Measurements from ENCODE around the gene MYO10. TPM values are rescaled to one million over a fixed set of nuclear protein-coding genes. Genes with fewer than 3 reads are reported as not detected.

The MYO10 gene
- total and polyA plus RNA-seq, 4 experiments from 2014 or later, result 0.05 to 0.17 TPM; not detected in 2

GRCh38 chr5:16701134-16702099 is 234.7 kb downstream of the MYO10 start:
- Histone ChIP-seq H3K4me1 (ENCODE audit: insufficient read depth, low read length) (no peaks in the 10 kb centered on the region), H3K27ac (ENCODE audit: low read depth, low read length) (no peak overlapping the region), H3K9me3 (ENCODE audit: control insufficient read depth in 1 of 2, low read length in 2 of 2) (no peaks in the 10 kb centered on the region), H3K36me3 (ENCODE audit: insufficient read depth, low read length) (no peaks in the 10 kb centered on the region), H3K4me3 (ENCODE audit: low read length in 2 of 2) (no peak overlapping the region), H3K27me3 (ENCODE audit: insufficient read depth, low read length) (no peaks in the 10 kb centered on the region)
- Mint-ChIP-seq H3K36me3 (no peaks in the 10 kb centered on the region), H3K27ac (no peak overlapping the region), H3K27me3 (peaks cover 2% of the 10 kb centered on the region in 2 donors), H3K4me1 (peaks cover 0 to 4% (median 2%) of the 10 kb centered on the region in 4 donors), H3K4me3 (no peak overlapping the region), H3K9me3 (peaks cover 0 to 3% (median 0%) of the 10 kb centered on the region in 8 donors)
- intact Hi-C loops (cut with micrococcal nuclease), result no loop called here
- CTCF ChIA-PET (ENCODE audit: partially characterized antibody), result no interaction called here
- no peak for DNase-seq
- POLR2A ChIA-PET (ENCODE audit: partially characterized antibody), result no interaction called here

DNA sequence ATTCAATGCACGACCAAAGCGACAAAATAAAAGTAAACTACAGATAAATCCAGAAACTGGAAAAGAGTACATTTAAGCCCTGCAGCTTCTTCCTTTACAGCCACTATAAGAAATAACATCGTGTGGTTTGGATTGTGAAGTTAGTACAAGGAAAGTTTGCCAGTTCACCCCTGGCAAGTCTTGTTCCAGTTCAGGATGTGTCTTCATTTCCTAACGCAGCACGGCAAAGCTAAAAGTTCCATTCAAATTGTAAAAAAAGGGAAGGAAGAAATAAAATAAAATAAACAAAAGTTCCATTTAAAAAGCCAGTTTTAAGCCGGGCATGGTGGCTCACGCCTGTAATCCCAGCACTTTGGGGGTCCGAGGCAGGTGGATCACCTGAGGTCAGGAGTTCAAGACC is 236.0 kb downstream of the MYO10 start:
- DNase-seq, result no peak
- H3K4me3 ChIP-seq (ENCODE audit: low read length in 2 of 2), result no peak overlapping the region
- H3K36me3 ChIP-seq (ENCODE audit: insufficient read depth, low read length), result no peaks in the 10 kb centered on the region
- intact Hi-C loops (cut with micrococcal nuclease), result no loop called here
- no peaks in the 10 kb centered on the region for H3K27me3 ChIP-seq (ENCODE audit: insufficient read depth, low read length)
- Mint-ChIP-seq H3K27ac (no peak overlapping the region), H3K4me3 (no peak overlapping the region), H3K27me3 (no peaks in the 10 kb centered on the region), H3K4me1 (peaks cover 0 to 4% (median 2%) of the 10 kb centered on the region in 4 donors), H3K9me3 (peaks cover 0 to 3% (median 0%) of the 10 kb centered on the region in 8 donors), H3K36me3 (no peaks in the 10 kb centered on the region)
- no peaks in the 10 kb centered on the region for H3K9me3 ChIP-seq (ENCODE audit: control insufficient read depth in 1 of 2, low read length in 2 of 2)
- H3K27ac ChIP-seq (ENCODE audit: low read depth, low read length), result no peak overlapping the region
- POLR2A ChIA-PET (ENCODE audit: partially characterized antibody), result no interaction called here
- H3K4me1 ChIP-seq (ENCODE audit: insufficient read depth, low read length), result no peaks in the 10 kb centered on the region
- CTCF ChIA-PET (ENCODE audit: partially characterized antibody), result no interaction called here

- CTCF ChIA-PET (ENCODE audit: partially characterized antibody), result no interaction called here
- Mint-ChIP-seq H3K9me3 (peaks cover 0 to 3% (median 0%) of the 10 kb centered on the region in 8 donors), H3K4me1 (peaks cover 0 to 4% (median 0%) of the 10 kb centered on the region in 4 donors), H3K27ac (no peak overlapping the region), H3K36me3 (no peaks in the 10 kb centered on the region), H3K27me3 (no peaks in the 10 kb centered on the region), H3K4me3 (no peak overlapping the region)
- DNase-seq, result no peak
- POLR2A ChIA-PET (ENCODE audit: partially characterized antibody), result no interaction called here
- no peaks in the 10 kb centered on the region for H3K9me3 ChIP-seq (ENCODE audit: control insufficient read depth in 1 of 2, low read length in 2 of 2)
- no peak overlapping the region for H3K4me3 ChIP-seq (ENCODE audit: low read length in 2 of 2)
- no peaks in the 10 kb centered on the region for H3K36me3 ChIP-seq (ENCODE audit: insufficient read depth, low read length)
- no peaks in the 10 kb centered on the region for H3K4me1 ChIP-seq (ENCODE audit: insufficient read depth, low read length)
- intact Hi-C loops (cut with micrococcal nuclease), result no loop called here
- H3K27ac ChIP-seq (ENCODE audit: low read depth, low read length), result no peak overlapping the region
- no peaks in the 10 kb centered on the region for H3K27me3 ChIP-seq (ENCODE audit: insufficient read depth, low read length)
These were observed 240.3 kb downstream of the MYO10 start for GRCh38 chr5:16695779-16696178.

- H3K9me3 ChIP-seq (ENCODE audit: control insufficient read depth in 1 of 2, low read length in 2 of 2), result no peaks in the 10 kb centered on the region
- Mint-ChIP-seq H3K9me3 (peaks cover 0 to 3% (median 0%) of the 10 kb centered on the region in 8 donors), H3K4me3 (no peak overlapping the region), H3K27ac (no peak overlapping the region), H3K4me1 (peaks cover 0 to 4% (median 0%) of the 10 kb centered on the region in 4 donors), H3K36me3 (no peaks in the 10 kb centered on the region), H3K27me3 (no peaks in the 10 kb centered on the region)
- no peaks in the 10 kb centered on the region for H3K36me3 ChIP-seq (ENCODE audit: insufficient read depth, low read length)
- H3K27me3 ChIP-seq (ENCODE audit: insufficient read depth, low read length), result no peaks in the 10 kb centered on the region
- ChIA-PET POLR2A (ENCODE audit: partially characterized antibody) (no interaction called here), CTCF (ENCODE audit: partially characterized antibody) (no interaction called here)
- no peak overlapping the region for H3K4me3 ChIP-seq (ENCODE audit: low read length in 2 of 2)
- no peak for DNase-seq
- no peak overlapping the region for H3K27ac ChIP-seq (ENCODE audit: low read depth, low read length)
- intact Hi-C loops (cut with micrococcal nuclease), result no loop called here
- H3K4me1 ChIP-seq (ENCODE audit: insufficient read depth, low read length), result no peaks in the 10 kb centered on the region
These were observed 242.2 kb downstream of the MYO10 start for GRCh38 chr5:16693879-16694278.

GRCh38 chr5:16691731-16692130 is 244.4 kb downstream of the MYO10 start:
- Mint-ChIP-seq H3K4me3 (no peak overlapping the region), H3K36me3 (no peaks in the 10 kb centered on the region)

DNA sequence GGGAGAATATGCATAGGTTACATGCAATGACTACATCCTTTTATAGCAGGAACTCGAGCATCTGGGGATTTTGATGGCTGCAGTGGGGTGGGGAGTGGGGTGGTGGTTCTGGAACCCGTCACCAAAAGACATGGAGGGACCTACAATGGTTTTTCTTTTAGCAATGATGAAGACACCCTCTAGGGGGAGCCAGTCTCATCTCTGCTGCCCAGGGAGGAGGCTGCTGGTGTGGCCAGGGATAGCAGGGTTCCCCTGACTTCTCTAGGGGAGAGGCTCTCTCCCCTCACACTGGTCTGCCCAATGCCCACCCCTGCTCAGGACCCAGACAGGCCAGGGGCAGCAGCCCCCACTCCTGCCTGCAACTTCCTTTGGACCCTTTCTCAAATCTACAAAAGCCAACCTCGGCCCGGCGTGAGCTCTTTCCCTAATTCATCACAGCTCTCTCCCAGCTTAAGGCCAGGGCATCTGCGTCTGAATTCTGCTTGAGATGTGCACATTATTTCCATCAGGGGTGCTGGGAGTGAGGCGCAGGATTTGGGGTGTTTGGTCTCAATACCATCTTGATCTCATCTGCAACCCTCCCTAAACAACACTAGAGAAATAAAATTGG is 245.7 kb downstream of the MYO10 start:
- no peaks in the 10 kb centered on the region for H3K36me3 Mint-ChIP-seq
- H3K27me3 Mint-ChIP-seq, result no peaks in the 10 kb centered on the region
- no peak for DNase-seq
- CTCF ChIA-PET (ENCODE audit: partially characterized antibody), result interaction anchor here (1.4 kb wide), 1 partner anchor 27 kb away, joined by 4 read pairs; no protein-coding TSS in a partner anchor
- POLR2A ChIA-PET (ENCODE audit: partially characterized antibody), result no interaction called here
- no peak overlapping the region for H3K4me3 Mint-ChIP-seq
- Histone ChIP-seq H3K9me3 (ENCODE audit: control insufficient read depth in 1 of 2, low read length in 2 of 2) (no peaks in the 10 kb centered on the region), H3K4me1 (ENCODE audit: insufficient read depth, low read length) (no peaks in the 10 kb centered on the region), H3K4me3 (ENCODE audit: low read length in 2 of 2) (no peak overlapping the region), H3K36me3 (ENCODE audit: insufficient read depth, low read length) (no peaks in the 10 kb centered on the region), H3K27me3 (ENCODE audit: insufficient read depth, low read length) (no peaks in the 10 kb centered on the region), H3K27ac (ENCODE audit: low read depth, low read length) (no peak overlapping the region)
- intact Hi-C loops (cut with micrococcal nuclease), result no loop called here
- no peaks in the 10 kb centered on the region for H3K9me3 Mint-ChIP-seq
- no peak overlapping the region for H3K27ac Mint-ChIP-seq
- H3K4me1 Mint-ChIP-seq, result peaks cover 0 to 2% (median 0%) of the 10 kb centered on the region in 4 donors

More at GRCh38 chr5:16691731-16692130, 244.4 kb downstream of the MYO10 start:
- Histone ChIP-seq H3K36me3 (ENCODE audit: insufficient read depth, low read length) (no peaks in the 10 kb centered on the region), H3K4me3 (ENCODE audit: low read length in 2 of 2) (no peak overlapping the region), H3K4me1 (ENCODE audit: insufficient read depth, low read length) (no peaks in the 10 kb centered on the region), H3K9me3 (ENCODE audit: control insufficient read depth in 1 of 2, low read length in 2 of 2) (no peaks in the 10 kb centered on the region), H3K27me3 (ENCODE audit: insufficient read depth, low read length) (no peaks in the 10 kb centered on the region), H3K27ac (ENCODE audit: low read depth, low read length) (no peak overlapping the region)
- Mint-ChIP-seq H3K27ac (no peak overlapping the region), H3K4me1 (peaks cover 0 to 2% (median 0%) of the 10 kb centered on the region in 4 donors), H3K9me3 (no peaks in the 10 kb centered on the region), H3K27me3 (no peaks in the 10 kb centered on the region)
- intact Hi-C loops (cut with micrococcal nuclease), result no loop called here
- DNase-seq, result no peak
- POLR2A ChIA-PET (ENCODE audit: partially characterized antibody), result no interaction called here
- CTCF ChIA-PET (ENCODE audit: partially characterized antibody), result no interaction called here

DNA sequence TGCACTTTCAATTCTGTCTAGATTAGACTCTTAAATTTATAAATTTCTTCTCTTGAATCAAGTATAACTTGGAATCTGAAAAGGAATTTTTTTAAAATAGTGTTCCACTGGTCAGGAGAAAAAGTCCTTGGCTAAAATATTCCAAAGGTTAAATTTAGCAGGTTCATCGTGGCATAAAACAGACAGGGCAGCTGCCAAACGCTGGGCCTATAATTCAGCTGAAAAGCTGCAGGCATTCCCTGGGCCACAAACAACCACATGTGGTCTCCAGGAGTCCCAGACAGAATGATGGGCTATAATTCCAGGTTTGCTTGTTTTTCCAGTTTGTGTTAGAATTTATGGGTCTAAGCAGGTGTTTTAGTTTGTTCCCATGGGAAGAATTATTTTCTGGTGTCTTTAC is 248.2 kb downstream of the MYO10 start:
- intact Hi-C loops (cut with micrococcal nuclease), result no loop called here
- no peak for DNase-seq
- Mint-ChIP-seq H3K27ac (no peak overlapping the region), H3K4me3 (no peak overlapping the region), H3K4me1 (peaks cover 0 to 2% (median 0%) of the 10 kb centered on the region in 4 donors), H3K36me3 (no peaks in the 10 kb centered on the region), H3K9me3 (no peaks in the 10 kb centered on the region), H3K27me3 (peaks cover 0 to 4% of the 10 kb centered on the region in 2 donors)
- H3K36me3 ChIP-seq (ENCODE audit: insufficient read depth, low read length), result no peaks in the 10 kb centered on the region
- no peaks in the 10 kb centered on the region for H3K4me1 ChIP-seq (ENCODE audit: insufficient read depth, low read length)
- H3K9me3 ChIP-seq (ENCODE audit: control insufficient read depth in 1 of 2, low read length in 2 of 2), result no peaks in the 10 kb centered on the region
- ChIA-PET CTCF (ENCODE audit: partially characterized antibody) (no interaction called here), POLR2A (ENCODE audit: partially characterized antibody) (no interaction called here)
- H3K4me3 ChIP-seq (ENCODE audit: low read length in 2 of 2), result no peak overlapping the region
- no peak overlapping the region for H3K27ac ChIP-seq (ENCODE audit: low read depth, low read length)
- H3K27me3 ChIP-seq (ENCODE audit: insufficient read depth, low read length), result no peaks in the 10 kb centered on the region

Data from CD4-positive, alpha-beta memory T cell (primary cell).